Measurements from ENCODE around the gene SNX3.
"Not testable (repeated sequence)": the region's sequence is repeated elsewhere in the genome, so short reads cannot be mapped to it uniquely, and the experiment has no call there.

The SNX3 gene

GRCh38 chr6:108254433-108255410 is 6.1 kb downstream of the SNX3 start:
- no peak for DNase-seq

- no peak for DNase-seq
These were observed 7.6 kb downstream of the SNX3 start for GRCh38 chr6:108253241-108253640.

DNA sequence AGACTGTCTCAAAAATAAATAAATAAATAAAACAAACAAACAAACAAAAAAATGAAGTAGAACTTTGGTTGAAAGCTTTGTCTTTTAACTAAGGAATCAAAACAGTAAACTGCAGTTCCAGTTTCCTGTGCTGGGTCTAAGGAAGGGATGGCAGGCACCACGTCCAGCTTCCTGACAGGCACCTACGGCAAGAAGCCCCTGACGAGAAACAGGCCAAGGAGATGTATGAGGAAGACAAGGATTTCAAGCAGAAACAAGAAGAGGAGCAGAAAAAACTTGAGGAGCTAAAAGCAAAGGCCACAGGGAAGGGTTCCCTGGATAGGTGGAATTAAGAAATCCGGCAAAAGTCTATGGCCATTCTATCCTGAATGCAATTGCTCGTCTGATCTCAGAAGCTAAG is 8.8 kb downstream of the SNX3 start:
- no peak for DNase-seq

DNA sequence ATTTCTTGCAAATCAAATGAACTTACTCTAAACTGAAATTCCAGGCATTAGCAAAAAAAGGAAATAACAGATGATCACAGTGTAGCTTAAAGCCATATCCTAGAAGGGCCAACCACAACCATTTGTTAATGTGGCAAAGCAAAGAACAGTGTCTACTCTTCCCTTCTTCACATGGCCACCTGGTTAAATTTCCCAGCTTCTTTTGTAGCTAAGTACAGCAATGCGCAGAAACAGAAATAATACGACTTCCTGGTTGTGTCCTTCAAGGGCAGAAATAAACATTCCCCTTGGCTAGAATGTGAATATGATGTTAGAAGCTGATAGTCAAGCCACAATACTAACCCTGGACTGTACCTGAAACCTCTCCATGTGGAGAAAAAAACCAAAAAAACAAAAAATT is 9.6 kb downstream of the SNX3 start:
- no peak for DNase-seq

DNA sequence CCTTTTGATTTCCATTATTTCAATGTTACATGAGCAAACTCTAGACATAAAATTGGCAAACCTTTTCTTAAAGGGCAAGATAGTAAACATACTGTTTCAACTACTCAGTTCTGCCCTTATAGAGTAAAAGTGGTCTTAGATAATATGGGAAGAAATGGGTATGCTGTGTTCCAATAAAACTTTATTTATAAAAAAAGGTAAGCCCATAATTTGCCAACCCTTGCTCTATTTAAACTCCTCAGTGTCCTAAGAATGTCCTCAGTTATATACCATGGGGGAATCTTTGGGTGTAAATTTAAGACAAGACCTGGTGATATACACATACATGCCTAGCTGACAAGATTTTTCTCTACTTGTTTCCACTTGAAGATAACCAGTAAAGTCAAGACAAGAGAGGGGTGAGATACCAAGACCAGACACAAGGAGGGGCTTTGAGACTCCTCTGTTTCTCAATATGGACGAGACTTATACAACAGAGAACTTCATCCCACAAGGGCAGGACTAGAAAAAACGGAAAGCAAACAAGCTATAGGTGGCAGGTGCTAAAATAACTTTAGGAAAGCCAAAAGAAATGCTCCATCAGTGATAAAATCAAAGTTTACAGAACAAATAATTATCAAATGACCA is 10.5 kb downstream of the SNX3 start:
- DNase-seq, result no peak

- no peak for DNase-seq
These were observed 12.8 kb downstream of the SNX3 start for GRCh38 chr6:108247965-108248536.

- not testable (repeated sequence) for DNase-seq
These were observed 15.7 kb downstream of the SNX3 start for GRCh38 chr6:108245095-108245494.

GRCh38 chr6:108243836-108244235 is 17.0 kb downstream of the SNX3 start:
- DNase-seq, result no peak

DNA sequence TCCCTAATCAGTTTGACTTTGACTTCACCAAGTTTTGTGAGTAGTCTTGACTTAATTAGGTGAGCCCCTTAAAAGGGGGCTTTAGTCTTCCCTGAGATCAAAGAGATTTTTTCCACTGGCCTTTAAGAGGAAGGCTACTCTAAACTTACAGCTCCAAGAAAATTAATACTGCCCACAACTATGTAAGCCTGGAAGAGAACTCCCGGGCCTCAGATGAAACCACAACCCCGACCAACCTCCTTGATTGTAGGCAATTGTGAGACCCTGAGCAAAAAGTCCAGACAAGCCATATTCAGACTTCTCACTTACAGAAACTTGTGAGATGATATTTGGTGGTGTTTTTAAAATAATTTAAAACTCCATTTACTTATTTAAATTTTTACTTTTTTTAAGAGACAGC is 18.1 kb downstream of the SNX3 start:
- no peak for DNase-seq

GRCh38 chr6:108242259-108242658 is 18.6 kb downstream of the SNX3 start:
- DNase-seq, result no peak

- no peak for DNase-seq
These were observed 22.5 kb downstream of the SNX3 start for GRCh38 chr6:108238322-108238721.

GRCh38 chr6:108236791-108237190 is 24.0 kb downstream of the SNX3 start:
- DNase-seq, result no peak

DNA sequence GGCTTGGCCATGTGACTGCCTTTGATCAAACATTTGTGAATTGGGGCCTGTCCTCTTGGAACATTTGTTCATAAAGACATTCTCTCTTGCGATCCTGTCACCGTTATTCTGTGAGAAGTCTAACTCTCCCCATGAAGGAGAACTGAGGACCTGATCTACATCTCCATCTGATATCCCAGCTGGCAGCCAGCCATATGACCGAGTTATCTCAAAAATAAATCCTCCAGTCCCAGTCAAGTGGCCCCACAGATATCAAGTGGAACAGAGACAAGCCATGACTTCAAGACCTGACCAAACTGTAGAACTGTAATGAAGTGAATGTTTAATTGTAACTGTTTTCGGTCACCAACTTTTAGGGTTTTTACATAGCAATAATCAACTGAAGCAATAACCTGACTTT is 25.7 kb downstream of the SNX3 start:
- no peak for DNase-seq

GRCh38 chr6:108228416-108228815 is 32.4 kb downstream of the SNX3 start:
- no peak for DNase-seq

GRCh38 chr6:108227290-108227689 is 33.5 kb downstream of the SNX3 start:
- no peak for DNase-seq

DNA sequence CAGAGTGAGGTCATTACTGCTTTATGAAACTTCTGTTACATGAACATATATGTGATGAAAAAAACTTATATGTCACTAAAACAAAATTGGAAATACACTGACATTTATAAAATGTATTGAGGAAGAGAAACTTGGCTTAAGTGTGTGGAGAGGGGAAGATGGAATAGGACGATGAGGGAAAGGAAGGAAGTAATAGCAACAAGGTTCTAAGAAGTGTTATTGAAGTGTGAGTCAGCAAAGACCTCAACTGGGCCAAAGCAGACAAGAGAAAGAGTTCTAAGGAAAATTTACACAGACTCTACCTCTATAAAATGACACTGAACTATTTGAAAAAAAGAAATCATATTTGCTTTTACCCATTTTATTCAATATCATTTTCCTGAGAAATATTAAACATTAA is 38.3 kb downstream of the SNX3 start:
- DNase-seq, result no peak

- DNase-seq, result no peak
These were observed 38.8 kb downstream of the SNX3 start for GRCh38 chr6:108222064-108222463.

GRCh38 chr6:108211671-108212070 is 49.2 kb downstream of the SNX3 start:
- no peak for DNase-seq

GRCh38 chr6:108210556-108210955 is 50.3 kb downstream of the SNX3 start:
- DNase-seq, result no peak

- no peak for DNase-seq
These were observed 51.1 kb downstream of the SNX3 start for GRCh38 chr6:108209738-108210137.

- DNase-seq, result no peak
These were observed 53.8 kb downstream of the SNX3 start for GRCh38 chr6:108207013-108207412.

- no peak for DNase-seq
These were observed 57.4 kb downstream of the SNX3 start for GRCh38 chr6:108203189-108204112.

DNA sequence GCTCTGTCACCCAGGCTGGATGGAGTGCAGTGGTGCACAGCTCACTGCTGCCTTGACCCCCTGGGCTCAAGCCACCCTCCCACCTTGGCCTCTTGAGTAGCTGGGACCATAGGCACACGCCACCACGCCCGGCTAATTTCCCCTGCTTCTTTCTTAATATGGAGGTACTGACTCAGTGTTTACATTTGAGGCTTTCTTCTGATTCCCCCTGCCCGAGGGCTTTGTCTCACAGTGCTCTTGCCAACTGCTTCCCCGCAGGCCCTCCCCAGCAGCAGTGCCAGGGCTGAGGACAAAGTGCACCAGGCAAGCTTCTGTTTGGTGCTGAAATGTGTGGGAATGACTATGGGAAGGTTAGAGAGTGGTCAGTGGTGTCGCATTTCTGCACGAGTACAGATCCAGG is 60.2 kb downstream of the SNX3 start:
- DNase-seq, result no peak
